A673 (cell line): Measurements from ENCODE around the gene IGSF21. TPM values are rescaled to one million over a fixed set of nuclear protein-coding genes. Genes with fewer than 3 reads are reported as not detected.

ENCODE experiments used
- BruUV-seq: library from RNA; stranded (reverse); fragments of 400-500 nt; replicated peaks from 2 replicates; lab custom pipeline; 2021; lab: Mats Ljungman, UMichigan
- CTCF ChIA-PET: fragments of 300-600 bp; sonication (Branson Sonifier 250); formaldehyde crosslinking; loops from one replicate; lab custom pipeline; 2022; ENCODE audit warnings: antibody characterized with exemption; lab: Charles Lee
- POLR2A ChIA-PET: fragments of 300-600 bp; sonication (Branson Sonifier 250); formaldehyde crosslinking; loops from one replicate; lab custom pipeline; 2022; ENCODE audit warnings: antibody characterized with exemption; ENCODE audit not compliant: low non-redundant PET; lab: Charles Lee
- DNase-seq: peaks from one replicate; pipeline ENCODE4 v3.0.0-alpha.2; 2015; ENCODE audit warnings: low spot score
- H3K27ac ChIP-seq: fragments of 200-600 bp; sonication (generic); 2 replicates; pipeline ENCODE4 v1.5.1; 2016; ENCODE audit warnings: mixed run types, low read depth, mild to moderate bottlenecking, mixed read lengths, antibody characterized with exemption, low read length; ENCODE audit not compliant: poor library complexity, severe bottlenecking
- H3K27me3 ChIP-seq: fragments of 200-600 bp; sonication (generic); replicated peaks from 2 replicates; pipeline ENCODE4 v1.6.1; 2017; ENCODE audit warnings: mixed run types, low read depth, mild to moderate bottlenecking, mixed read lengths, antibody characterized with exemption, low read length; ENCODE audit not compliant: insufficient read depth, poor library complexity
- H3K36me3 ChIP-seq: fragments of 200-600 bp; sonication (generic); 2 replicates; pipeline ENCODE4 v1.6.1; 2016; ENCODE audit warnings: mixed run types, mild to moderate bottlenecking, mixed read lengths, antibody characterized with exemption, low read length; ENCODE audit not compliant: insufficient read depth, poor library complexity, severe bottlenecking
- H3K4me1 ChIP-seq: fragments of 200-600 bp; sonication (generic); 2 replicates; pipeline ENCODE4 v1.6.1; 2017; ENCODE audit warnings: mixed run types, mild to moderate bottlenecking, mixed read lengths, antibody characterized with exemption, low read length; ENCODE audit not compliant: insufficient read depth, poor library complexity, severe bottlenecking
- H3K4me3 ChIP-seq: fragments of 200-600 bp; sonication (generic); 2 replicates; pipeline ENCODE4 v1.5.1; 2016; ENCODE audit warnings: low read depth, mixed run types, mild to moderate bottlenecking, mixed read lengths, low read length; ENCODE audit not compliant: poor library complexity, severe bottlenecking
- H3K9me3 ChIP-seq: fragments of 200-600 bp; sonication (generic); 2 replicates; pipeline ENCODE4 v1.6.1; 2016; ENCODE audit warnings: mixed run types, low read depth, mild to moderate bottlenecking, mixed read lengths, antibody characterized with exemption, low read length; ENCODE audit not compliant: poor library complexity, severe bottlenecking
- CTCF ChIP-seq: fragments of 300-800, 200-600 bp; sonication (generic); conservative IDR thresholded peaks from 2 replicates; pipeline ENCODE4 v1.5.1; 2017; ENCODE audit warnings: low read depth, mild to moderate bottlenecking, antibody characterized with exemption, low read length, moderate library complexity, mixed read lengths
- EZH2 ChIP-seq: fragments of 200-600 bp; sonication (generic); IDR thresholded peaks from 2 replicates; pipeline ENCODE4 v1.6.1; 2017; ENCODE audit warnings: borderline replicate concordance, low read depth, mild to moderate bottlenecking, mixed read lengths, antibody characterized with exemption, low read length; ENCODE audit not compliant: poor library complexity, severe bottlenecking
- intact Hi-C: fragments of 100-400 bp; cut with micrococcal nuclease; formaldehyde crosslinking; loops from one replicate; pipeline ENCODE4 v1.10.0; 2022; ENCODE audit not compliant: unreplicated experiment
- total RNA-seq: library from RNA; stranded (reverse); gene quantifications from 2 replicates; pipeline ENCODE4 v1.2.3, GENCODE V29; 2021

The IGSF21 gene
- total RNA-seq, 1 experiment from 2014 or later = 3.2 TPM

DNA sequence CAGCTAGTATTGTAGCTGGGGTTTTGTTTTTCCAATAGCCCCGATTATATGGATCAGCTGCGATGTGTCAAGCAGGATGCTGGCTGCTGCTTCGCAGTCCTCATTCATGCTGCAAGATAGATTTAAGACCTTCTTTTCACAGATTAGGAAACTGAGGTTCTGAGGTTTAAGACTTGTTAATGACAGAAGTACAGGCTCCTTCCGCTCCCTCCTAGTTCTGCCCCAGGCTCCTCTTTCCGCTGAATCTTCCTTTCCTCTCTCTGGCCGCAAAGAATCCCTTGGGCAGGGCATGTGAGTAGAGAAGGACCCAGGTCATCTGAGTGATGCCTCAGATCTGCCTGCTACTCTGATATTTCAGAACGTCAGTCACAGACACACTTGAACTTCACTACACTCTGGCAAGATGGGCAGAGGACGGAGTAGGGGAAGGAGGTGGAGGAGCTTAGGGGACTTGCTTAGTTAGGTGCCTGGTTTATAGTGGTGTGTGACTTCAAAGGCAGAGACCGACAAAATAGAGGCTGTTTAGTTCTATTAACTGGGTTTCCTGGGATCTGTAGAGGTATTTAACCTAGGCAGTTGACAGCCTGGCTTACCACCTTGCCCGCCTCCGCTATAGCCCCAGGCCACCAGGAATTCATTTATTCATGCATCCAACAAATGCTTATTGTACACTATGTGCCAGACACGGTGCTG, 4.2 kb downstream of the IGSF21 start:
- no peak for DNase-seq
- H3K4me1 ChIP-seq = peaks cover 32% of the 10 kb centered on the region
- ChIA-PET CTCF (no interaction called here), POLR2A (no interaction called here)
- TF ChIP-seq EZH2 = no peak
- no peak for TF ChIP-seq CTCF
- H3K36me3 ChIP-seq = no peaks in the 10 kb centered on the region
- intact Hi-C loops = no loop called here
- no TSS peak for BruUV-seq
- H3K27me3 ChIP-seq = peaks cover 46% of the 10 kb centered on the region
- no peak overlapping the region for H3K27ac ChIP-seq
- H3K9me3 ChIP-seq = no peaks in the 10 kb centered on the region
- no peak overlapping the region for H3K4me3 ChIP-seq

DNA sequence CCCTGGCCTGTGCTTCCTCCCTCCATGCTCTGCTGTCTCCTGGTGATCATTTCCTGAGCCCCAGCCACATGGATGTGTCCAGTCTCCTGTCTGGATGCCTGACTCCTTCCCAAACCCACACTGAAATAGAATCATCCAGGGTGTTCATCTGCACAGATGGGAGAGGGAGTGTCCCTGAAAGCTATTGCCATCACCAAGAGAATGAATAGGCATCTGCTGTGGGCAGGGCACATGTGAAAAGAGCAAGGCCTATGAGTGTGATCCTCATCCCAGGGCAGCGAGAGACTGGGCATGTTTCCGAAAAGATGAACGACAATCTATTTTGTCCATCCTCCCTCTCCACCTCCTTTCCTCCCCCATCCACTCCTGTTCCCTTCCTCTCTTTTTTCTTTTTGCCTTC, 5.0 kb downstream of the IGSF21 start:
- no TSS peak for BruUV-seq
- DNase-seq = no peak
- TF ChIP-seq CTCF (no peak), EZH2 (no peak)

GRCh38 chr1:18114726-18115410, 7.3 kb downstream of the IGSF21 start:
- DNase-seq = no peak
- Histone ChIP-seq H3K4me3 (no peak overlapping the region), H3K9me3 (no peaks in the 10 kb centered on the region), H3K27me3 (peaks cover 20% of the 10 kb centered on the region), H3K36me3 (no peaks in the 10 kb centered on the region), H3K4me1 (peaks cover 17% of the 10 kb centered on the region), H3K27ac (no peak overlapping the region)
- intact Hi-C loops = no loop called here
- POLR2A ChIA-PET = no interaction called here
- BruUV-seq = no TSS peak
- CTCF ChIA-PET = no interaction called here
- TF ChIP-seq CTCF (no peak), EZH2 (no peak)

More for the DNA sequence above, 5.0 kb downstream of the IGSF21 start:
- POLR2A ChIA-PET = no interaction called here
- peaks cover 32% of the 10 kb centered on the region for H3K4me1 ChIP-seq
- H3K27me3 ChIP-seq = peaks cover 40% of the 10 kb centered on the region
- H3K27ac ChIP-seq = no peak overlapping the region
- no peak overlapping the region for H3K4me3 ChIP-seq
- H3K36me3 ChIP-seq = no peaks in the 10 kb centered on the region
- intact Hi-C loops = no loop called here
- no peaks in the 10 kb centered on the region for H3K9me3 ChIP-seq
- CTCF ChIA-PET = no interaction called here
